Astrocyte (in vitro differentiated cells and primary cell): Measurements from ENCODE around the gene GARIN5A.

ENCODE experiments used
- EZH2 ChIP-seq: IDR thresholded peaks from 2 replicates; pipeline ENCODE4 v1.6.1; 2012; ENCODE audit warnings: mild to moderate bottlenecking, low read length, inconsistent platforms; ENCODE audit not compliant: insufficient read depth
- TF ChIP-seq, protein P1 (sequence below): IDR thresholded peaks from 2 replicates; pipeline ENCODE4 v1.5.1; 2011; ENCODE audit warnings: low read depth, mild to moderate bottlenecking, inconsistent platforms, low read length, moderate library complexity; ENCODE audit not compliant: insufficient read depth

DNA sequence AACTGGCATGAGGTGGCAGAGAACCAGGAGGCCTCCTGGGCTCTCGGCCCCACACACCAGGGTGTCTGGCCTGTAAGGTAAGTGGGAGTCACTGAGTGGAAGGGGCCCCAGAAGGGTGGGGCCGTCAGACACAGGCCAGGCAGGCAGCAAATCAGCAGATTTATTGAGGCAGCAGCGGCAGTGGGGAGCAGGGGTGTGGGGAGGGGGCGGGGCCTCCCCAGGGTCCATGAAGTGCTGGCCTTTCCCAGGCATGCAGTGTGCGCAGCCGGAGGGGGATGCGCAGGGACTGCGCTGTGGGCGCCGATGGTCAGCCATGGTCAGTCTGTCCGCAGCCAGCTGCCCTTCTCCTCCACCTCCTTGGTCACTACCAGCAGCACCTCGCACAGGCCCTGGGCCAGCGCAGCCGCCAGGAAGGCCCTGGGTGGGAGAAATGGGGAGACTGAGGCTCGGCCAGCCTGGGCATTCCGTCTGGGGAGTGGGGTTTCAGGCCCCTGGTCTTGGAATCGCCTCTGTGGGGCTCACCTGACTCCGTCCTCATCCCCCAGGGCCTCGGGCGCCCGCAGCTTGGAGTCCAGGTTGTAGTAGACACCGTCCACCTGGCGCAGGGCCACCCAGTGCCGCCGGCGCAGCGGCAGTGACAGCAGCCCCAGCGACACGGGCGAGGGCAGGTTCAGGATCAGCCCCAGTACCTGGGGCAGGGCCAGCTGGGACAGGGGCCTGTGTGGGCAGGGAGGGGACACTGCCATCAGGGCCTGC, 29.4 kb upstream of the GARIN5A start:
- TF ChIP-seq, protein P1, sequence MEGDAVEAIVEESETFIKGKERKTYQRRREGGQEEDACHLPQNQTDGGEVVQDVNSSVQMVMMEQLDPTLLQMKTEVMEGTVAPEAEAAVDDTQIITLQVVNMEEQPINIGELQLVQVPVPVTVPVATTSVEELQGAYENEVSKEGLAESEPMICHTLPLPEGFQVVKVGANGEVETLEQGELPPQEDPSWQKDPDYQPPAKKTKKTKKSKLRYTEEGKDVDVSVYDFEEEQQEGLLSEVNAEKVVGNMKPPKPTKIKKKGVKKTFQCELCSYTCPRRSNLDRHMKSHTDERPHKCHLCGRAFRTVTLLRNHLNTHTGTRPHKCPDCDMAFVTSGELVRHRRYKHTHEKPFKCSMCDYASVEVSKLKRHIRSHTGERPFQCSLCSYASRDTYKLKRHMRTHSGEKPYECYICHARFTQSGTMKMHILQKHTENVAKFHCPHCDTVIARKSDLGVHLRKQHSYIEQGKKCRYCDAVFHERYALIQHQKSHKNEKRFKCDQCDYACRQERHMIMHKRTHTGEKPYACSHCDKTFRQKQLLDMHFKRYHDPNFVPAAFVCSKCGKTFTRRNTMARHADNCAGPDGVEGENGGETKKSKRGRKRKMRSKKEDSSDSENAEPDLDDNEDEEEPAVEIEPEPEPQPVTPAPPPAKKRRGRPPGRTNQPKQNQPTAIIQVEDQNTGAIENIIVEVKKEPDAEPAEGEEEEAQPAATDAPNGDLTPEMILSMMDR, result no peak
- no peak for TF ChIP-seq EZH2
